NCI-H1694 treated with DMSO at 0.1 percent for 48 hours (cell line): ENCODE measurements around the gene OPRD1.
"Not testable (repeated sequence)": the region's sequence is repeated elsewhere in the genome, so short reads cannot be mapped to it uniquely, and the experiment has no call there.

Experiments
- DNase-seq: peaks from one replicate; lab custom pipeline; 2025; lab: John Stamatoyannopoulos, UW

Gene OPRD1

DNA sequence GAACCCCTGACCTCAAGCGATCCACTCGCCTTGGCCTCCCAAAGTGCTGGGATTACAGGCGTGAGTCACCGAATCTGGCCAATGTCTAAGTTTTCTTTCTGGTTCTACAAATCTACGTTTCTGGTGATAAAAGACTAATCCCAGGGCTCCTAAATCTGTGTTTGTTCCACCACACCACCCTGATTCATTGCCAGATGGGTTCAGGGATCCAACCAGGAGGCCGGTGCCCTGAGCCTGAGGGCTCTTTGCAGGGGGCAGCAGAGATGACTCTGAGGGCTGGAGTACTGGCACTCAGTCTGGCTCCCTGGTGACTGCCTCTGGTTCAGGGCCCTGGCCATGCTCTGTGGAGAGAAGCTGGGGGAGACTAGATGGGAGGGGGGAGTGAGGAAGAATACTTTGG lies 10.5 kb upstream of the OPRD1 start:
- DNase-seq = no peak

DNA sequence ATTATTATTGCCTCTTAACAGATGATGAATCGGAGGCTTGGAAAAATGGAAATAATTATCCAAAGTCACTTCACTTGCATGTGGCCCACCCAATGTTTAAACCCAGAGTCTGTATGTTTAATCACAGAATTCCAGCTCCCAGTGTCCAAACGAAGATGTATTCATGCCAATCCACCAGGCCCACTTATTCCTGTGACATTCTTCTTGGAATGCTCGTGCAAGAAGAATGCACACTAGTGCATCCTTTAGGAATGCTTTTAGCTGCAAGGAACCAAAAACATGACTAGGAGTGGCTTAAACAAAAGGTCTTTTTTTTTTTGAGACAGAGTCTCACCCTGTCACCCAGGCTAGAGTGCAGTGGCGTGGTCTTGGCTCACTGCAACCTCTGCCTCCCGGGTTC lies 8.9 kb upstream of the OPRD1 start:
- no peak for DNase-seq

DNA sequence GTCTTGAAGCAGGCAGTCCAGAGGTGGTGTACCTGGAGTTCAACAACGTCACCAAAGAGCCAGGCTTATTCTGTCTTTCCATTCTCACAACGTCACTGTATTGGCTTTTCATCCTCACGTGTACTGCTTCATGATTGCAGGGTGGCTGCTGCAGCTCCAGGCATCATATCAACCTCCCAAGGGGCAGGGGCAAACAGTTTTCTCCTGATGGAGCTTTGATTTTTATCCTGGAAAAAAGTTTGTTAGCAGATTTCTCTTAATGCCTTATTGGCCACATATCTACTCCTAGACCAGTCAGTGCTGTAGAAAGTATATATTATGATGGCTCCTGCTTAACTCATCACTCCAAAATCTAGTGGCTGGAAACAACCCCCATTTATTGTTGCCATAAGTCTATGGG lies 8.3 kb upstream of the OPRD1 start:
- DNase-seq = no peak

DNA sequence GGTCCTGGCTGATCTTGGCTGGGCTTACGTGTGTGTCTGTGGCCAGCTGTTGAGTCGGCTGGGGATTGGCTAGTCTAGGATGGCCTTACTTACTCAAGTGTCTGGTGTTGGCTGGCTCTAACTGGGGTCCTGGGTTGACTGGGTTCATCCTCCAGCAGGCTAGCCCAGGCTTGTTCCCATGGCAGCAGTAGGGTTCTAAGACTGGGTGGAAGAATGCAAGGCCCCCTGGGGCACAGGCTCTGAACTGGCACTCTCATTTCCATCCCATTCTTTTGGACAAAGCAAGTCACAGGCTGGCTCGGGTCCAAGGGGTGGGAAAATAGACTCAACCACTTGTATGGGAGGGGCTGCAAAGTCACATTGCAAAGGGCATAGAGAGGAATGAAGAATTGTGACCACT lies 7.9 kb upstream of the OPRD1 start:
- peak; percentile 25 for DNase-seq

GRCh38 chr1:28807046-28807445 lies 4.9 kb upstream of the OPRD1 start:
- DNase-seq = no peak

GRCh38 chr1:28807986-28808385 lies 4.0 kb upstream of the OPRD1 start:
- DNase-seq = no peak

DNA sequence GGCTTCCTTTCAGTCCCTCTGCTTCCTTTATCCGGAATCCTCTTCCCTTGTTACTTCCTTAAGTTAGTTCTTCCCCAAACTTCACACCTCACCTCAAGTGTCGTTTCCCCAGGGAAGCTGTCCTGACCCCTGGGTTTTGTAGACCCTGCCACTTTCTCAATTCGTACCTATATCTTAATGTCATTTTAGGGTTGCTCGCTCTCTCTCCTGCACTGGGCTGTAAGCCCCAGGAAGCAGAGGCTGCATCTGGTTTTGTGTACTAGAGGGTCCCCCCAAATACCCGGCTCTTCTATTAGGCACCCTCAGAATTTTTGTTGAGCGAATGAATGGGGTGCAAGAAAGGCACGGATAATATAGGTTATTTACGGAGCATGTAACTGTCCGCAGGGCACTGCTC lies 603 bp upstream of the OPRD1 start:
- no peak for DNase-seq

DNA sequence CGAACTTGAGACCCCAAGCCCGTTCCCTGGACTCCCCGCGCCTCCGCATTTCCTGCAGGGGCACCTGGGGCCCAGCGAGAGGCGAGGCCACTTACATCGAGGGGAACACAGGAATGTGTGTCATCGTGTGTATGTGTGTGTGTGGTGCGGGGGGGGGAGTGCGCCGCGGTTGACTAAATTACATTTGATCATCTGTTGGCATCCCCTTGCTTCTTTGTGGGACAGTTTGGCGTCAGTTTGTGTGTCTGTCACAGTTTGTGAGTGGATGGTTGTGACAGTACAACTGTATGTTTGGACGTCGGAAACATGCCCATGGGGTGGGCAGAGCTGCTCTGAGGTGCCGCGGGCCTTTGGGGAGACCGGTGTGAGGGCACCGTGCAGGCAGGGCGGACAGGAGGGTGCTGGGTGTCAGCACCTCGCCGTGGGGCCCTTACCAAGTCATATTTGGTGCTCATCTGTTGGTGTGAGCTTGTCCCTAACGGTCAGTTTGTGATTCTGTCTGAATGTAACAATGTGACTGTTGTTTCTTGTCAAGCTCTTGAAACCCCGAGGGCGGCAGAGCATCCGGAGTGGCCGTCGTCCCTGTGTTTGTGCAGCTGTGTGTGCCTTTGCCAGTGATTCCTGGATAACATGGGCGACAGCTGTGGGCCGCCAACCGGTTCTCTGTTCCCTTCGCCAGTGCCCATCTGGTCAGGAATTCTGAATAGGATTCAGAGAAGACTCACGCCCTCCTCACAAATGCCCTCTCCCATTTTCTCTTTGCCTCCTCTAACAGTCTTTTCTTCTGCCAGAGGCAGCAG lies 899 bp downstream of the OPRD1 start:
- peak; percentile 37 for DNase-seq

GRCh38 chr1:28813931-28814465 lies 2.0 kb downstream of the OPRD1 start:
- no peak for DNase-seq

DNA sequence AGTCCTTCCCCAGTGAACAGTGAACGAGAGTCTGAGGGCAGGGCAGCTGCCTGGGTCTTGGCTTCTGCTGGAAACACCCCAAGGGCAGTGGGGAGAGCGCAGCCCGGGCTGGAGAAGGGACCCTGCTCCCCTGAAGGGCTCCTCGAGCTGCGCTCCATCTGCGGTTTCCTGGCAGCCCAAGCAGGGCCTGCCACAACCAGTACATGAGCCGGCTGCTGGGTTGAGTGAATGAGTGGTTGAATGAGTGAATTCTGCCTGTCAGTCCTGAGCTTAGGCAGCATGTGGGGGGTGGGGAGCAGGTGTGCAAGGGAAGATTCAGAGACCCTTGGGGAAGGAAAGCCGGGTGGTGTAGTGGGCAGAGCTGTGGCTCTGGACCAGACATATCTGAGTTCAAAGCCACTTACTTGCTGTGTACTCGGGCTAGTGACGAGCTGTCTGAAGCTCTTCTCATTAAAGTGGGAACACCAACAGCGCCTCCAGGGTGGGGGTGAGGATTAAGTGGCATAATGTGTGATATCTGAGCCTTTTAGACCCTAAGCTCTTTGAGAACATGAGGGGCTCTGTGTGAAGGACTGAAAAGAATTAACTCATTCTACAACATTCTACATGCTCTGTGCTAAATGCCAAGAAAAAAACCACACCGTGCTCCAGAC lies 3.7 kb downstream of the OPRD1 start:
- peak; percentile 36 for DNase-seq

DNA sequence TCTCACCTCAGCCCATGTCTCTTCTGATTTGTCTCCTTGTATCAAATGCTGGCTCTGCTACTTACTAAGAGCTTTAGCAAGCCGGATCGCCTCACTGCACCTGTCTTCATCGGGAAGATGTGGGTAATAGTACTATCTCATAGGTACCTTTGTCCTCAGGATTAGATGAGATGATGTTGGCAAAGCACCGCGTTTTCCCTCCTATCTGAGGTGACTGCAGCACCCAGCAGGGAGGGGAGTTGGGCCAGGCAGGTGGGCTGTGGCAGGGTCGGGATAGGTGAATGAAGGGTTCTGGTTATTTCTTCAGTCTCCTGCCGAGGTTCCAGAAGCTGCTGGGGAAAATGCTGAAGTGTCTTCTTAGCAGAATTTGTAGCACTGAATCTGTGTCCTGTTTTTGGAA lies 5.2 kb downstream of the OPRD1 start:
- no peak for DNase-seq

DNA sequence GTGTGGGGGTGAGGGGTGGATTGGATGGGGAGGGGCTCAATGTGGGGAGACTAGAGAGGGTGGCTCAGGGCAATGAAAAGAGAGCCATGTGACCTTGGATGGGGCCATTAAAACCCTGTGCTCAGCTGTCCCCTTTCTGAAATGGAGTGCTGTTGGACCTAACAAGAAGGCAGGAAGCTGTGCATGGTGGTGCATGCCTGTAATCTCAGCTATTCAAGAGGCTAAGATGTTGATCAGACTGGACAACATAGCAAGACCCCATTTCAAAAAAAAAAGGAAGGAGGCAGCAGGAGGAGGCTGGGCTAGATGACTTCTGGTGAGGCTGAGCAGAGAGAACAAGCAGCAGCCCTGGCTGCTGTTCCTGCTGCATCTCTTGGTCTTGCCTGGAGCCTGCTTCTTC lies 7.0 kb downstream of the OPRD1 start:
- no peak for DNase-seq

- no peak for DNase-seq
Measured at GRCh38 chr1:28822799-28823198, 10.8 kb downstream of the OPRD1 start.

- DNase-seq = not testable (repeated sequence)
Measured at GRCh38 chr1:28824061-28824460, 12.1 kb downstream of the OPRD1 start.

- peak; percentile 26 for DNase-seq
Measured at GRCh38 chr1:28828227-28828858, 16.4 kb downstream of the OPRD1 start.

- DNase-seq = peak; percentile 89
Measured at GRCh38 chr1:28830814-28831213, 18.8 kb downstream of the OPRD1 start.

DNA sequence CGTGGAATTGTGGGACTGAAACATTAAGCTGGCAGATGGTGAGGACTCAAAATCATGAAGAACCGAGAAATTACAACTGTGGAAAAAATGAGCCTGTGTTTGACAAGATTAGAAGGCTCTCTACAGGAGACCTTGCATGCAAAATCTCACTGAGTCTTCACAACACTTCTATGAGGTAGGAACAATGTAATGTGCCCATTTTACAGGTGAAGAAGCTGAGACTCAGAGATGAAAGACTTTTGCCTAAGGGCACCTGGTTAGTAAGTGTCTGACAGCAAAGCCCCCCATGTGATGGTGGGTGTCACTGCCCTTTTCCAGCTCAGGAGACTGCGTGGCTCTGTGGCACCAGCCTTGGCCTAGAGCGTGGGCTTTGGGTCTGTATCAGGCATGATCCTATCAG lies 21.0 kb downstream of the OPRD1 start:
- no peak for DNase-seq

GRCh38 chr1:28833381-28833780 lies 21.4 kb downstream of the OPRD1 start:
- DNase-seq = no peak

DNA sequence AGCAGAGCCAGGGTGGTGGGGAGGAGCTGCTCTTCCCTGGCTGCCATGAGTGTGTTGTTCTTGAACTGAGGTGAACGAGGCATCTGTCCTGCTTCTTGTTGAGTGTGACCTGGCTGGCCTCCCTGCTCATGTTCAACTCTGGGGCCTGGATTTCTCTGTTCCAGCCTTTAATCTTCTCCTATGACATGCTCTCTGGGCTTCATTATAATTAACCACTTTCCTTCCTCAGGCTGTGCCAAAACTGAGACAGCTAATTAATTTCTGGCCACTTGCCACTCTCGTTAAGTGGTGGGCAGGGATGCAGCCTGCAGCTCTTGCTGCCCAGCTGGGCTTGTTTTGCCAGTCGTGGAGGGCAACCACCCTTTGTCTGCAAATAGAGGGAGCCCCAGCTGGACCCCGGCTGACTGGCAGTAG lies 23.3 kb downstream of the OPRD1 start:
- DNase-seq = peak; percentile 94

GRCh38 chr1:28836421-28836956 lies 24.5 kb downstream of the OPRD1 start:
- DNase-seq = no peak

DNA sequence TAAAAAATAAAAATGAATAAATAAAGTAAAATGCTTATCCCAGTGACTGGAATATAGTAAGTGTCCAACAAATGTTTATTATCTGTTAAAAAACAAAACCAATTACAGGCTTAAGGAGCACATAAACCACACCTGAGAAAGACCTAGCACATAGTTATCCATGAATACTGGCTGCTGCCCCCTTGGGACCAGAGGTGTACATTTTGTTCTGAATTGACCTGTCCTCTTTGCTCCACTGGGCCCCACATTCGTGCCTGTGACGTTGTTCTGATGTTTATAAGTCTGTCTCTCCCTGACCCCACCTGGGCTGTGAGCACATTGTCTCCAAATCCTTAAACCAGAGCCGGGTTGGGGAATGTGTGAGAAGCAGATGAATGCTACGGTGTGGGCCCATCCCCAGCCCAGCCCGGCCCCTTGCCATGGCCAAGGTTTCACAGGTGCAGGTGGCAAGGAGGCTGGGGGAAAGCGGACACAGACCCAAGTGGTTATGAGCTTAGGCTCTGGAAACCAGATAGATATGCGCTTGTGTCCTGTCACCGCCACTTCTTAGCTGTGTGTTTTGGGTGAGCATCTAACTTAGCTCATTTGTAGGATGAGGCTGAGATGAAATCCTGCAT lies 29.1 kb downstream of the OPRD1 start:
- DNase-seq = no peak
